ENCODE measurements around the gene SLC25A36. TPM values are rescaled to one million over a fixed set of nuclear protein-coding genes. Genes with fewer than 3 reads are reported as not detected.

Gene SLC25A36
- total and polyA plus RNA-seq, 2 of the 4 experiments (the other 2 are of a cell fraction): 31.3 to 76.7 TPM

- TF ChIP-seq USF2 (IDR thresholded peaks at IDR 0.05; ENCODE audit: low read depth, low read length): no peak
- TF ChIP-seq POLR2A (IDR thresholded peaks at IDR 0.05; ENCODE audit: low read depth, low read length): no peak
Observed at GRCh38 chr3:140953028-140953960, 11.7 kb downstream of the SLC25A36 start (continued).

- BruUV-seq (replicated peaks): no TSS peak
- H3K79me1 ChIP-seq (ENCODE audit: low read depth in 1 of 2, low read length in 2 of 2): peaks cover 4 to 53% of the 10 kb centered on the region in 2 experiments
- no peak overlapping the region for H4K5ac ChIP-seq (ENCODE audit: low read depth, low read length)
- POLR2A ChIA-PET (ENCODE audit: unreplicated experiment): no interaction called here
- no peak overlapping the region for H3K4ac ChIP-seq (ENCODE audit: low read depth, low read length)
- H3K4me1 ChIP-seq (ENCODE audit: control insufficient read depth, insufficient read depth, low read length): peaks cover 16% of the 10 kb centered on the region
- H2BK20ac ChIP-seq (ENCODE audit: low read depth, low read length): no peak overlapping the region
- H3K36me3 ChIP-seq (ENCODE audit: control insufficient read depth, insufficient read depth, low read length): no peaks in the 10 kb centered on the region; the same call in 1 of the 2 replicates
- H2AK5ac ChIP-seq (ENCODE audit: low read depth, low read length): no peak overlapping the region
- in situ Hi-C loops (cut with MboI; ENCODE audit: low sequenced_read_pairs) (no loop called here), intact Hi-C loops (cut with micrococcal nuclease) (no loop called here), dilution Hi-C loops (cut with HindIII; ENCODE audit: low sequenced_read_pairs, unreplicated experiment) (no loop called here)
- ATAC-seq (ENCODE audit: low read depth) (no peak), DNase-seq (no peak)
- H3K56ac ChIP-seq (ENCODE audit: extremely low read depth, insufficient read depth, low read length): no peak overlapping the region
- no peak overlapping the region for H3K23ac ChIP-seq (ENCODE audit: low read depth, low read length)
- H2AK9ac ChIP-seq (replicated peaks; ENCODE audit: low read depth, low read length, poor library complexity): no peak overlapping the region
- H2BK5ac ChIP-seq (ENCODE audit: low read depth, low read length, poor library complexity, severe bottlenecking): no peak overlapping the region
- no peak overlapping the region for H2AFZ ChIP-seq (replicated peaks; ENCODE audit: low read length, poor library complexity)
- no peak overlapping the region for H2BK15ac ChIP-seq (ENCODE audit: low read depth, low read length)
- CTCF ChIA-PET: no interaction called here
- WGBS, 2 experiments (ENCODE audit: extremely low coverage in 2 of 2, insufficient read length in 1 of 2): no CpG with 5 or more reads among the region's 2 CpGs
- no peaks in the 10 kb centered on the region for H3K9me3 ChIP-seq (ENCODE audit: control insufficient read depth, insufficient read depth, low read length)
- no peak overlapping the region for H3K27ac ChIP-seq (ENCODE audit: insufficient read depth, low read length)
- no peak overlapping the region for H3K14ac ChIP-seq (replicated peaks; ENCODE audit: low read depth, low read length)
- H4K91ac ChIP-seq (ENCODE audit: insufficient read depth, low read depth, low read length): no peak overlapping the region
- H3K4me3 ChIP-seq (ENCODE audit: insufficient read depth, low read depth, low read length): no peak overlapping the region
- no peak overlapping the region for H3K9ac ChIP-seq (ENCODE audit: low read depth, low read length)
- H3K27me3 ChIP-seq (ENCODE audit: control insufficient read depth, insufficient read depth, low read length): no peaks in the 10 kb centered on the region
- peaks cover 47% of the 10 kb centered on the region for H4K20me1 ChIP-seq (ENCODE audit: insufficient read depth, low read length)
- H2BK120ac ChIP-seq (ENCODE audit: low read depth, low read length): no peak overlapping the region
- no peak overlapping the region for H4K8ac ChIP-seq (ENCODE audit: low read depth in 2 of 2, low read length in 2 of 2)
- H3K18ac ChIP-seq (ENCODE audit: low read depth, low read length): no peak overlapping the region
- H3K4me2 ChIP-seq (ENCODE audit: low read depth, low read length): no peak overlapping the region
- H3K9me1 ChIP-seq (ENCODE audit: insufficient read depth, low read length): peaks cover 9% of the 10 kb centered on the region; the same call in 1 of the 2 replicates
- TF ChIP-seq MXI1 (IDR thresholded peaks at IDR 0.05; ENCODE audit: borderline replicate concordance, low read depth, low read length) (no peak), MAFK (IDR thresholded peaks at IDR 0.05; ENCODE audit: low read depth, low read length) (no peak), POLR2A (IDR thresholded peaks at IDR 0.05; ENCODE audit: low read depth, low read length) (no peak), USF2 (IDR thresholded peaks at IDR 0.05; ENCODE audit: low read depth, low read length) (no peak), CEBPB (IDR thresholded peaks at IDR 0.05; ENCODE audit: low read depth, low read length) (no peak), FOS (IDR thresholded peaks at IDR 0.05; ENCODE audit: low read depth, low read length) (no peak), RCOR1 (IDR thresholded peaks at IDR 0.05; ENCODE audit: insufficient replicate concordance, low read length) (no peak), SMC3 (IDR thresholded peaks at IDR 0.05; ENCODE audit: low read depth, low read length) (no peak), CTCF (conservative IDR thresholded peaks at IDR 0.05; ENCODE audit: low read depth, low read length) (no peak), RFX5 (IDR thresholded peaks at IDR 0.05; ENCODE audit: low read depth, low read length) (no peak), MAZ (IDR thresholded peaks at IDR 0.05; ENCODE audit: borderline replicate concordance, low read depth, low read length) (no peak), NFE2L2 (IDR thresholded peaks at IDR 0.05; ENCODE audit: low read depth, low read length) (no peak)
Observed at GRCh38 chr3:140954576-140954975, 12.9 kb downstream of the SLC25A36 start.

All from IMR-90 (cell line).